HG02642 (cell line): ENCODE results near the gene RAC2.

Experiments used
- ATAC-seq: cut with Tn5 transposase; IDR thresholded peaks from one replicate; pipeline ENCODE4 v1.9.1; 2021; ENCODE audit warnings: mild to moderate bottlenecking; ENCODE audit not compliant: unreplicated experiment, poor library complexity

RAC2 gene

DNA sequence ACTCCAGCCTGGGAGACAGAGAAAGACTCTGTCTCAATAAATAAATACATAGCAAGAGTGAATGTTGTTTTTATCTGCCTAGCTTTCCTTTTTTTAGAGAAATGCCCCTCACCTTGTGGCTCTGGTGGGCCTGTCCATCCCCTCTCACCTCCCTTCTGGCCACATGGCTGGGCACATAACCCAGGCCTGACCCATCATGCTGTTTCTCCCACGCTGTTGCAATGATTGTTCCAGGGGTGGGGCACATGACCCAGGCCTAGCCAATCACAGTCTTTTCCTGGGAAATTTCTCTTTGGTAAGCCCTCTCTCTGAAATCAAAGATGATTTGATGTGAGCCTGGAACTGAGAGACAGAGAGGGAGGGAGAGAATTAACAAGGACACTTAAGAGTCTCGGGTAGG lies 32.7 kb upstream of the RAC2 start:
- no peak for ATAC-seq

DNA sequence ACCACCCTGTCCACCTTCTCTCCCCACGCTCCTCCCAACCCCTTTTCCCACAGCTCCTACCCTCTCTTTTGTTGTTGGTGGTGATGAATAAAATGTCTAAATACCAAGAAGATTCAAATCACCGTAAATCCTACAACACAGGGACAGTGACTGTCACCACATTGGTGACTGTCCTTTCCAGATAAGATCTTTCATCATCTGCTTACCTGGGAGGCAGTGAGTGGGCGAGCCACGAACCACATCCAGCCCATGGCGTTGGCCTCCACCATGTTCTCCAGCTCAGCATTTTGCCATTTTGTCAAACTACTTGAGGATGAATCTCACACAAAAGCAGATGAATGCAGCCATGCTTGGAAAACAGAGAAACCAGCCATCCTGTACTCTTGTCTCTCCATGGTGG lies 31.6 kb upstream of the RAC2 start:
- ATAC-seq: no peak

DNA sequence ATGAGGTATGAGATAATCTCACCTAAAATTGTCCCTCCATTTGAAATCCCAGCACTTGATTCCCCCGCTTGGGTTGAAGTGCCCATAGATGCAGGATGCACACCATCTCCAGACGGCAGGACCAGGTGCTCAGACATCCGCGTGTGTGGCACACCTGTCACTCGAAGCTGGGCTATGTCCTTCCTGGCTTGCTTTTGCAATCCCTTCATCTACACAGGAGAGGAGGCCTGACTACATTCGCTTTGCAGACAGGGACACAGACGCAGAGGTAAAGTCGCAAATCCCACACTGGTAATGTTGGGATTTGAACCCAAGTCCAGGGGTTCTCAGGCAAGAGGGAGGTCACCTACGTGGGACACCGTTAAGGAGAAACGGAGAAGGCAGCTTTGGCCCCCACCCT lies 31.1 kb upstream of the RAC2 start:
- no peak for ATAC-seq

DNA sequence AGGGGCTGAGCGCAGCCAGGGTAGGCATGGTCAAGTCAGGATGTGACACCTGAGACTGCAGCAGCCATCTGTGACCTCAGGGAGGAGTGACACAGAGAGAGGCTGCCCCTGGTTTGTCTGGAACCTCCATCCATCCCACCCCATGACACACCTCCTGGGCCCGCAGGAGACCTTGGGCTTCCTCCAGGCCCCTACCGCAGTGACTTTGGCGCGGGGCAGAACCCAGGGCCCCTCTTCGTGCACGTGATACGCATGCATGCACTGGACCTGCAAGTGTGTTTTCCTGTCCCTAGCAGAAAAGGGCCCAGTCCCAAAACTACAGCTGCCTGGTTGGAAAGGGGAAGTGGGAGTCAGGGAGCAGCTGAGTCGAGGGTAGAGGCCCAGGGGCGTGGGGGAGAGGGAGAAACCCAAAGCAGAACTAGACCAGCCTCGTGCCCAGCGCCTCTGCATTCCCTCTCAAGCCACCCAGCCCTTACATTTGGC lies 30.4 kb upstream of the RAC2 start:
- ATAC-seq: no peak

DNA sequence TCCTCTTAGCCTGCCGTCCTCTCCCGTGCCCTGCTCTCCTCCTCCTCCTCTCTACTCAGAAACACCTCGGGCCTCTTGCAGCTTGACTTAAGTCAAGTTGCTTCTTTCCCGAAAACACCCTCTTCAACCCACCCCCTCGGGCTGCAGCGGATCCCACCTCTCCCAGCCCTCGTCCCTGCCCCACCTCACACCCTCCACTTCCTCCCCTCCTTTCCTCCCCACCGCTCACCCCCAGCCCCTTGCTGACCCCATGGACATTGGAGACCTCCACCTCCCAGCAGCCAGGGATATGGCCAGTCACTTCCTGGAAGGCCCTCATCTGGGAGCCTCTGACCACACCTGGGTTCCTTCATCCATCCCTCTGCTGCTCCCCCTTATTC lies 29.8 kb upstream of the RAC2 start:
- no peak for ATAC-seq

DNA sequence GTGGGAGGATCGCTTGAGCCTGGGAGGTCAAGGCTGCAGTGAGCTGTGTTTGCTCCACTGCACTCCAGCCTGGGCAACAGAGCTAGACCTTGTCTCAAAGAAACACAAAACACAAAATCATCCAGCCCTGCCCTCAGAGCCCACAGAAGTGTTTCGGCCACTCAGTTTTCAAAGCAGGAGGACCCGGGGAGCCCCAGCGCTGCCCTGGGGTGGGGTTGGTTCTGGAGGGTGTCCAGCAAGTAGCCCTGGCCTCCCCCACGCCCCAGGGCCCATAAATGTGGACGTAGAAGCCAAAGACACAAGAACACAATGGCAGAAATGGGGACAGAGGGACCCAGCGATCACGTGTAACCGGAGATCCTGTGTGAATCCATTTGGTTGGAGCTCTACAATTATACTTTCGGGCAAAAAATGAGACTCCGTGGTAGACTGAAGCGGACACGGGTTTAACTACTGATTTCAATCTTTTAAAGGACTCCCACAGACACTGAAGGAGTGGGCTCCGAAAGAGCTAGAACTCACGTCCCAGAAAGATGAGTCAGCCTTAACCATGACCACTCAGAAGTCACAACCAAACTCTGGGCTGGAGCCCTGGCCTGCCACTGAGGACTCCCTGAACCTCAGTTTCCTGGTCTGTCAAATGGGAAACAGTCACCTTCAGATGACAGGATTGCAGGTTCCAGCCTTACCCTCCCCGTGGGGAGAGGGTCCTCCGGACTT lies 29.2 kb upstream of the RAC2 start:
- ATAC-seq: no peak

DNA sequence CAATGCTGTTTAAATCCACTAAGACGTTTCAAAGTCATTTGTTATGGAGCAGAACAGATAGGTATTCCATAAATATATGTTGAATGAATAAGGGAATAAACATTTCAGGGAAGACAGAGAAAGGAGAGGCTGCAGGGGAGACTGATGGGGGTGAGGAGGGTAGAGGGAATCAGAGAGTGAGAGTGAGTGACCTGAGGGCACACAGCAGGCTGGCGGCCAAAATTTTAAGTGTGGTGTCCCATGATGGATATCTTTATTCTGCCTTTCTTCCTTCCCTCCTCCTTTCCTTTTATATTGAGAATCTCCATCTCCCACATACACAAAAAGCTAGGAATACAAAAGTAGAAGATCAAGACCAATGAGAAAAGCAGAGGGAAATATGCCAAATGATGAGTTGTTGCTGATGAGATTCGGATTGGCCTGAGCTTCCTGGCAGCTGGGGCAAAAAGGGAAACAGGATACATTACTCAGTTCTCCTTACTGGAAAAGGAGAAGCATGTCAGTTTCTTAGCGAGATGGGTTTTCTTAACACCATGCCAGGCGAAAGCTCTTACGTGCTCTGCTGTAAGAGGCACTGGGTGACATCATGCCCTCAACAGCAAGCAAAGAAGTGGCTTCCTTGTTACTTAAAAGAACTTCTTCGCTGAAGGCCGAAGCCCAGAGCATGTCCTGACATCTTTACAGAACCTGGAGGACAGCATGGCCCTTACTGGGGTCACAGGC lies 27.0 kb upstream of the RAC2 start:
- ATAC-seq: no peak

DNA sequence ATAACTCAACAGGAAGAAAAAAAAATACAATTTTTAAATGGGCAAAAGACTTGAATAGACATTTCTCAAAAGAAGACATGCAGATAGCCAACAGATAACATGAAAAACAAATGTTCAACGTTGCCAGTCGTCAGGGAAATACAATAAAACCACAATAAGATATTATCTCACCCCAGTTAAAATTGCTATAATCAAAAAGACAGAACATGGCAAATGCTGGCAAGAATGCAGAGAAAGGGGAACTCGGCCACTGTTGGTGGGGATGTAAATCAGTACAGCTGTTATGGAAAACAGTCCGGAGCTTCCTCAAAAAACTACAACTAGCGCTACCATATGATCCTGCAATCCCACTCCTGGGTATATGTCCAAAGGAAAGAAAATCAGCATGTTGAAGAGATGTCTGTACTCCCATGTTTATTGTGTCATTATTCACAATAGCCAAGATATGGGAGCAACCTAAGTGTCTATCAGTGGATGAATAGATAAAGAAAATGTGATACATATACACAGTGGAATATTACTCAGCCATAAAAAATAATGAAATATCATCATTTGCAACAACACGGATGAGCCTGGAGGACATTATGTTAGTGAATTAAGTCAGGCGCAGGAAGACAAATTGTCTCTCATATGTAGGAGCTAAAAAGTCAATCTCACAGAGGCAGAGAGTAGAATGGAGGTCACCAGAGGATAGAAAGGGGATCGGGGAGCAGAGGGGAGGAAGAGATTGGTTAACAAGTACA lies 26.0 kb upstream of the RAC2 start:
- no peak for ATAC-seq

DNA sequence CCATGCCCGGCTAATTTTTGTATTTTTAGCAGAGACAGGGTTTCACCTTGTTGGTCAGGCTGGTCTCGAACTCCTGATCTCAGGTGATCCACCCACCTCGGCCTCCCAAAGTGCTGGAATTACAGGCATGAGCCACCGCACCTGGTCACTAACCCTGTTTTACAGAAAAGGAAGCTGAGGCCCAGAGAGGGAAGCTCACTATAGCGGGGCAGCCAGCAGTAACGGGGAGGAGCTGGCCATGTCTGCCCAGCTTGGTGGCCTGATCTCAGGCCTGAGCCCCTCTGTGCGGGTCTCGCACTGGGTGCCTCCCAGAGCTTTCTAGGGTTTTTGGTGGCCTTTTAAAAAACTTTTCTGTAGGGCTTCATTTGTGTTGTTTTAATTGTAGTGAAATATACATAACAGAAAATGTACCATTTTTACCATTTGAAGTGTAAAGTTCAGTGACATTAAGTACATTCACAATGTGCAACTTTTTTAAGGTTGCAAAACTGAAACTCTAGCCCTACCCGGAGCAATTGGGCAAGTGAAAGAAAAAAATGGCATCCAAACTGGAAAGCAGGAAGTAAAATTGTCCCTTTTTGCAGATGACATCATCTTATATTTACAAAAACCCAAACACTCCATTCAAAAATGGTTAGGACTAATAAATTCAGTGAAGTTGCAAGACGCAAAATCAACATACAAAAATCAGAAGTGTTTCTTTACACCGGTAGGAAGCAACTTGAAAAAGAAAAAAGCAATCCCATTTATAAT lies 23.8 kb upstream of the RAC2 start:
- ATAC-seq: no peak

DNA sequence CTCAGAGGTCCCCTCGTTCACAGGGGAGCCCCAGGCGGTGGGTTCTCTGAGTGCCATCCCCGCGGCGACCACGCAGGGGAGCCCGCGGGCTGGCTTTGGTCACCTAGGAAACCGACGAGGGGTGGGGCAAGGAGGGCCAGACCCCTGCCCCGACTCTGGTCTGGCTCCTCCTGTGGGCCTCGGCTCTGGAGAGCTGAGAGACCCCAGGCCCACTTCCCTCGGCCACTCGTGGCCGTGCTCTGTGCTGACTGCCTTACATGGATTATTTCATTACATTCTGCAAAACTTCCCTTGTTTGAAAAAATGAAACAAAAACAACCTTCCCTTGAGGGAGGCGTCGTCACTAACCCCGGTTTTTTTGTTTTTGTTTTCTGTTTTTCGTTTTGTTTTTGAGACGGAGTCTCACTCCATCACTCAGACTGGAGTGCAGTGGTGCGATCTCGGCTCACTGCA lies 23.1 kb upstream of the RAC2 start:
- ATAC-seq: peak; percentile 88

DNA sequence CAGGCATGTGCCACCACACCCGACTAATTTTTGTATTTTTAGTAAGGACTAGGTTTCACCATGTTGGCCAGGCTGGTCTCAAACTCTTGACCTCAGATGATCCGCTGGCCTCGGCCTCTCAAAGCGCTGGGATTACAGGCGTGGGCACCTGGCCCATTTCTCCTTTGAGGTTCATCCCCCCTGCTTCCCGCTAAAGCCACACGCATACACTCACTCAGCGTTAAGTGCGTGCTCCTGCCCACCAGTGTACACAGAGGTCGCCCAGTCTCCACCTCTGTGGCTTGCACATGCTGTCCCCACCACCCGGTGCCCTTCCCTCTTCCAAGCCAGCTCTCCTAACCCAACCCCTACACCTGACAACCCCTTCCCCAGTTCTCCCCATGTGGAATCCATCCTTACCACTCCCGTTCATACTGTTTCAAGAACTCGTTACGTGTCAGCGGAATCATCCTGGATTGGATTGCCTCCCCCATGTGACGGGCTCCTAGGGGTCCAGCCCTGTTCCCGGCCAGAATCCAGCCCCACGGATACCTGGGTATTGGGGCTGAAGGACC lies 22.6 kb upstream of the RAC2 start:
- ATAC-seq: no peak

DNA sequence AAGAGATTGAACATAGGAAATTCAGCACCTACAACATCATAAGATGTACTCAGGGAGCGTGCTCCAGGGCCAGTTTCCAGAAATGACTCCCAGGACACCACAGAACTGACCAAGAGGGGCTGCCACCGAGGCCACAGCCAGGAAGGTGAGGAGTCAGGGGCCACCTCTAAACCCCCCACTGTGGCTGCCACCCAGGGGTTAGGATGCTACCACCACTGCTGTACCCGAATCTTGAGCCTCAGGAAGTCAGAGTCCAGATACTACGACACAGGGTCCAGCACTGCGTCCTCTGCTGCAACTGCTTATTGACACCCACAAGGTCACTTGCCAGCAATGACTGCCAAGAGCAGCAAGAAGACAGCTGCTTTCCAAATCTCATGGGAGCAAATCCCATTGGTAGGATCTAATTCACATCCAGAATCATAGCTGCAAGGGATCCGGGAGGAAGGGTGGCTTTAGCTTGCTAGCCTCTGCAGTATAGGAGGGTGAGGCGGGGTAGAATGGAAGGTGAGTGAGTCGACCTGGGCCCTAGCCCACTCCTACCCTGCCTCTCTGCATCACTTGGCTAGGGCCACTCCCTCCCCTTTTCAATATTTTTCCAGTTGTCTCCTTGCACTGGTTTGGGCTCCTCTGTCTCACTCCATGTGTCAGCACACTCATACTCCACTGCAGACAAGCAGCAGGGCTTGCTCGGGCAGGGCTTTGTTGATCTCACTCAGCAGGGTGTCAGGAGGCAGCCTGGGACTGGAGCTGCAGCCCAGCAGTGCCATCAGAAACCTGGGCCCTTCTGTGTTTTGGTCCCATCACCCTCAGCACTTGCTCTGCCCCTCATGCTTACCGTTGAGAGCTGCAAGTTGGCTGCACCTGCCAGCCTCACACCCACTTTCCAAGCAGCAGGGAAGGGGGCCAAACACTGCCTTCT lies 20.2 kb upstream of the RAC2 start:
- no peak for ATAC-seq

DNA sequence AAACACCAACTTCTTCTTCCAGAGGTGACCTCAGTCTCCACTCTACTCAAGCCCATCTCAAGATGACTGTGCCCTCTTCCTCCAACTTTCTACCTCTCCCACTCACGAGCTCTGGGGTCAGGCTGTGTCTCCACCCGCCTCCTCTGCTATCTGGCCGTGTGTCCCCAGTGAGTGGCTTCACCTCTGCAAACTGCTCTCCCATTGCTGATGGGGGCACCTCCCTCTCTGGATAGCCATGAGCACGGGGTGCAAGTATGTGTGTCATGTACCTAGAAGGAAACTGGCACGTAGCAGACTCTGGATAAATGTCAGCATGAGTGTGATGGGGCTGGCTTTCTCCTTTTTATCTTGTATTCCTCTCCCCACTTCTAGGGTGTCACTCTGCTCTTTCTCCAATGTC lies 18.3 kb upstream of the RAC2 start:
- no peak for ATAC-seq

DNA sequence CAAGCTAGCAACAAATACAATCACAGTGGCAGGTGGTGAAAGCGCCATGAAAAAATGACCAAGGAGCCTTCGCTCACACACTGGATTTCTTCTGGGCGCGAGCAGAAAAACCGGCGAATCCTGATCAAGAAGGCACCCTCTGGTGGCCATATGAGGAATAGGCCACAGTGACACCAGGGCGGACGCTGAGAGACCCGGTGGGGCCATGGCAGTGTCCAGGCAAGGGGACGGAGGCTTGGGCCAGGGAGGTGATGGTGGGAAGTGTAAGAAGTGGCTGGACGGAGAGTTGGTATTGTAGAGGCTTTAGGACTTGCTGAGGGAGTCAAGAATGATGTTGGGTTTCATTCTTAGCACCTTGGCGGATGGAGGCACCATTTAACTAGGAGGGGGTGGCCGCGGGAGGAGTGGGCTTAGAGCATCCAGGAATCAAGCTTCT lies 16.9 kb upstream of the RAC2 start:
- no peak for ATAC-seq

DNA sequence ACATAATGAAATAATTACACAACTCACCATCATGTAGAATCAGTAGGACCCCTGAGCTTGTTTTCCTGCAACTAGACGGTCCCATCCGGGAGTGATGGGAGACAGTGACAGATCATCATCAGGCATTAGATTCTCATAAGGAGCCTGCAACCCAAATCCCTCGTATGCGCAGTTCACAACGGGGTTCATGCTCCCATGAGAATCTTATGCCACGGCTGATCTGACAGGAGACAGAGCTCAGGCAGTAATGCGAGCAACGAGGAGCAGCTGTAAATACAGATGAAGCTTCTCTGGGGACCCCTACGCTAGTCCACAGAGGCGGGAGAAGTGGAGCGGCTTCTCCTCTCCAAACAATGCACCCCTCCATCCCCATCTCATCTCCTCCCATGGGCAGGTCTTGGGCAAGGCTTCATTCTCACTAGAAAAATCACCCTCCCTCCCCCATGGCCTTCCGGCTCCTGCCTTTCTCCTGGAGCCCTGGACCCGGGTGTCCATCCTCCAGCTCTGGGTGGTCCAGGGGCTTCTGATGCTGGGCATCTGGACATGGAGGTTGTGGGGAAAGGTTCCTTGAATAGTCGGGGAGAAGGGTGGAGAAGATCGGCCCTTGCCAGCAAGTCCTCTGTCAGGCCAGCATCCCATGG lies 16.2 kb upstream of the RAC2 start:
- ATAC-seq: no peak

DNA sequence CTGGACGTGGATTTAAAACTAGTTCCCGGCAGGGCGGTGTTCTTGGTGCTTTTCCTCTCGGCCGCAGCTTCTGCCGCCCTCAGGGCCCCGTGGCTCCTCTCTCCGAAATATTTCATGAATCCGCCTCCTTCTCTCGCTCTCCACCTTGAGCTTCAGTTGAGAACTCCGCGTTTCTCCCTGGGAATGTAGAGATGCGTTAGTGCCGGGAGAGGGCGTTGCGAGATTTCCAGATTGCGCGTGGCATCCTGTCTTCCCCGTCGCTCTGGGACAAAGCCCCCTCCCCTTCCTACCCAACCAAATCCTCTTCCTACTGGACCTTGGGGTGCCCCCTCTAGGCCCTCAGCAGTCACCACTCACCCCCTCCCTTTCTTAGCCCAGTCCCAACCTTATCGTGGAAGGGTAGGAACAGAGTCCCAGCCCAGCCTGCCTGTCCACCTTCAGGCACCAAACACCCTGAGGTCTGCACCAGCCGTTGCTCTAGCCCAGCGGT lies 15.5 kb upstream of the RAC2 start:
- ATAC-seq: no peak

DNA sequence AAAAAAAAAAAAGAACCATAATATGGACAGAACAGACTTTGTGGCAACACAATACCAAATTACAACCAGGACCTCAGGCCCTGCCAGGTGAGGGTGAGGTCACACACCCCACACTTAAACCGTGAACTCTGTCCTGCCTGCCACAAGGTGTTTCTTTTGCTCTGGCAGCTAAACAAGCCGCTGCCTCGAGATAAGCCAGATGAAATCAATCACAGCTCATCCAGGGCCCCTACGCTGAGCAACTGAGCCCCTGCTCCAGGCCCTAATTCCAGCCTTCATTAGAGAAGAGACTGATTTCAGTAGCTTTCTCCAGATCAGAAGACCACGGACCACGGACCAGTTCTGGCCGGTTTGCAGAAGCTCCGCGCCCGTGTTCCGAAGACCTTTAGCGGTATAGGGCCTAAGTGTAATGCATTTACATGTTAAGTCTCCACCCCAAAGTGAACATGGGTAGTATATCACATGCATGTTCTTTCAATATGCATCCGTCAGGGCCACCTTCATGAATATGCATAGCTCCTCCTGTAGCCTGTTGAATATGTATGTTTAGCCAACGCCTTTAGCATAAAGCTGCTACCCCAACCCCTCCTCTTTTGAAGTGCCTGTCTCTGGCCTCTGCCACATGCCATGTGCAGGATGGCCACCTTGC lies 14.8 kb upstream of the RAC2 start:
- ATAC-seq: no peak
